Measurements from ENCODE around the gene RHCE. TPM values are rescaled to one million over a fixed set of nuclear protein-coding genes. Genes with fewer than 3 reads are reported as not detected.

RHCE gene
- total and polyA plus RNA-seq, 9 of the 15 experiments (the other 6 are each of a cell fraction or from before 2014, with no cell fraction given): 5.4 to 31.5 (median 12.6) TPM

- peak; percentile 92 for TF ChIP-seq GMEB1 (CRISPR knock-in tag; IDR thresholded peaks at IDR 0.05)
- TF ChIP-seq SMARCC2 (IDR thresholded peaks at IDR 0.05; ENCODE audit: low read depth): no peak
- no peak for TF ChIP-seq SMAD3 (CRISPR knock-in tag; conservative IDR thresholded peaks at IDR 0.05)
- no peak for TF ChIP-seq MITF (IDR thresholded peaks at IDR 0.05)
- peak; percentile 75 to 95; a peak in 3 of 4 replicates for TF ChIP-seq NONO (IDR thresholded peaks at IDR 0.05; ENCODE audit: low read depth in 2 of 2, low read length in 1 of 2)
- TF ChIP-seq ELF2 (CRISPR knock-in tag; IDR thresholded peaks at IDR 0.05): 0 out of 2 replicates have a peak, but pooled peaks have one; percentile 18
- TF ChIP-seq CSDE1 (IDR thresholded peaks at IDR 0.05): peak in 1 of 2 experiments; percentile 61; a peak in 2 of 4 replicates
- TF ChIP-seq POLR2G (IDR thresholded peaks at IDR 0.05; ENCODE audit: low read depth, low read length): peak; percentile 99
- TF ChIP-seq RBM17 (IDR thresholded peaks at IDR 0.05; ENCODE audit: borderline replicate concordance, low read depth, low read length): no peak
- TF ChIP-seq HIVEP1 (CRISPR knock-in tag; IDR thresholded peaks at IDR 0.05): no peak
- TF ChIP-seq ZBTB17 (CRISPR knock-in tag; IDR thresholded peaks at IDR 0.05): no peak
- no peak for TF ChIP-seq THAP7 (CRISPR knock-in tag; IDR thresholded peaks at IDR 0.05)
- TF ChIP-seq POLR2B (IDR thresholded peaks at IDR 0.05; ENCODE audit: low read depth, partially characterized antibody): peak; percentile 93
- TF ChIP-seq CLOCK (CRISPR knock-in tag; IDR thresholded peaks at IDR 0.05; ENCODE audit: borderline replicate concordance): no peak
- no peak for TF ChIP-seq SRSF7 (optimal IDR thresholded peaks at IDR 0.05; ENCODE audit: low read depth, low read length)
- TF ChIP-seq FOXJ3 (CRISPR knock-in tag; IDR thresholded peaks at IDR 0.05): no peak
- no peak for TF ChIP-seq CHAMP1 (IDR thresholded peaks at IDR 0.05)
- peak; percentile 58 for TF ChIP-seq U2AF1 (optimal IDR thresholded peaks at IDR 0.05; ENCODE audit: low read depth, low read length)
Measured at GRCh38 chr1:25430073-25430966, 9.7 kb upstream of the RHCE start, which contains the start of gene MACO1 (continued).

Measured in K562 (cell line).